Suprapubic skin (tissue), 3 donors: Measurements from ENCODE around the gene ZNF407.
"Not testable (repeated sequence)": the region's sequence is repeated elsewhere in the genome, so short reads cannot be mapped to it uniquely, and the experiment has no call there.

ENCODE experiments used
- CTCF ChIP-seq, 2 donors: fragments of 200-600 bp in 1 of 2; fragments of 450-650 bp in 1 of 2; sonication (generic) in 1 of 2; IDR thresholded peaks; one replicate each; pipeline ENCODE4 v1.5.1; 2016 to 2019; ENCODE audit warnings: antibody characterized with exemption in 2 of 2, mild to moderate bottlenecking in 1 of 2, moderate library complexity in 1 of 2
- POLR2A ChIP-seq, 2 donors: fragments of 450-650 bp; IDR thresholded peaks; one replicate each; pipeline ENCODE4 v1.6.1; 2017; ENCODE audit warnings: antibody characterized with exemption in 2 of 2, mild to moderate bottlenecking in 2 of 2, moderate library complexity in 2 of 2

GRCh38 chr18:75085676-75086075, 488.0 kb downstream of the ZNF407 start:
- not testable (repeated sequence) for TF ChIP-seq CTCF, POLR2A (IDR thresholded peaks at IDR 0.05)
